Psoas muscle (tissue), 8 donors: ENCODE data around the gene OR5L2. TPM values are rescaled to one million over a fixed set of nuclear protein-coding genes. Genes with fewer than 3 reads are reported as not detected.

Source experiments
- ATAC-seq, 4 donors: fragments of 200-7000 bp; cut with Tn5 transposase; one replicate each; pipeline ENCODE4 v1.9.1; 2020; ENCODE audit warnings: moderate library complexity in 3 of 4, mild to moderate bottlenecking in 2 of 4
- DNase-seq, 2 donors: peaks; one replicate each; pipeline ENCODE4 v3.0.0-alpha.2; 2020
- H3K27ac ChIP-seq: fragments of 200-600 bp; one replicate; pipeline ENCODE4 v1.8.0; 2022
- H3K27me3 ChIP-seq, 3 donors: fragments of 200-600 bp in 1 of 3; one replicate each; pipeline versions ENCODE4 v1.6.1 to v1.8.0; 2013 to 2022; ENCODE audit warnings: low read length in 2 of 3, mild to moderate bottlenecking in 2 of 3, moderate library complexity in 1 of 3; ENCODE audit not compliant: insufficient read depth in 3 of 3
- H3K36me3 ChIP-seq, 2 donors: fragments of 200-600 bp in 1 of 2; one replicate each; pipeline versions ENCODE4 v1.6.1 to v1.8.0; 2013 to 2022; ENCODE audit warnings: low read depth in 1 of 2, mild to moderate bottlenecking in 1 of 2, moderate library complexity in 1 of 2; ENCODE audit not compliant: insufficient read depth in 1 of 2
- H3K4me1 ChIP-seq: fragments of 200-600 bp; one replicate; pipeline ENCODE4 v1.8.0; 2022
- H3K4me3 ChIP-seq: fragments of 200-600 bp; one replicate; pipeline ENCODE4 v1.8.0; 2022; ENCODE audit warnings: mild to moderate bottlenecking
- H3K9me3 ChIP-seq: fragments of 200-600 bp; one replicate; pipeline ENCODE4 v1.8.0; 2022
- CTCF ChIP-seq: fragments of 200-600 bp; IDR thresholded peaks from one replicate; pipeline ENCODE4 v1.8.0; 2022; ENCODE audit warnings: antibody characterized with exemption
- WGBS, 3 donors: extraction: QIAGEN DNeasy Blood & Tissue Kit; methylation state at CpG; one replicate each; pipeline versions ENCODE4 v1.1.6 to v1.1.7; 2013; 5-methylcytosine and 5-hydroxymethylcytosine counted together
- intact Hi-C, 2 donors: fragments of 100-400 bp; cut with DNase I; formaldehyde crosslinking; loops; one replicate each; pipeline versions ENCODE4 v1.11.0 to v1.14.2; 2022
- long read RNA-seq, 2 donors: library from polyadenylated mRNA; unstranded; transcript quantifications; one replicate each; pipeline ENCODE4 v2.0.0, GENCODE V29; 2021
- polyA plus RNA-seq, 3 donors: library from polyadenylated mRNA; stranded (reverse); fragments of 200-250 nt; gene quantifications; one replicate each; pipeline ENCODE4 v1.2.3, GENCODE V29; 2013
- total RNA-seq, 4 donors: library from RNA; stranded (reverse); fragmentation: NEBNext Ultra II Directional in 2 of 4; extraction: Animal tissue kit (Norgen Biotek cat#: 25700) in 2 of 4; gene quantifications; one replicate each; pipeline versions ENCODE4 v1.2.1 to v1.2.4, GENCODE V29; 2021 to 2023
- donor health status: healthy with polysubstance abuse.
- donor health status: DM: no; HTN: no; CAD: no; lungs with moderate emphysema.
- donor health status: Bipolar disorder and iron deficiency.
- donor health status: healthy.
- donor health status: DM: yes; HTN: yes; CAD: no.
- donor health status: DM: no; HTN: no; CAD: no.
- donor health status: DM: no; HTN: no; CAD: no.
- donor health status: DM: yes; HTN: yes; CAD: no.

The OR5L2 gene
- total RNA-seq, result not detected
- not detected for polyA plus RNA-seq
- long read RNA-seq, donor 1, result 0 reads
- long read RNA-seq, donor 2, result 0 reads

- DNase-seq (no peak), ATAC-seq (no peak)
- intact Hi-C loops, result no loop called here
- Histone ChIP-seq H3K4me1 (no peaks in the 10 kb centered on the region), H3K27me3 (no peaks in the 10 kb centered on the region), H3K36me3 (no peaks in the 10 kb centered on the region), H3K4me3 (no peak within 1 kb of the TSS), H3K9me3 (no peaks in the 10 kb centered on the region), H3K27ac (no peak within 1 kb of the TSS)
- TF ChIP-seq CTCF, result no peak
Observed at GRCh38 chr11:55826919-55827318, at the start of gene OR5L2. OR5L2 (plus strand) TSS chr11:55827219; CDS start chr11:55827219, 0 bp downstream.

- TF ChIP-seq CTCF, result no peak
- no peak overlapping the region for H3K4me3 ChIP-seq
- ATAC-seq, result no peak
Observed at GRCh38 chr11:55791606-55792005, 35.4 kb upstream of the OR5L2 start.

GRCh38 chr11:55793321-55793720, 33.7 kb upstream of the OR5L2 start:
- Histone ChIP-seq H3K27ac (no peak overlapping the region), H3K4me3 (no peak overlapping the region), H3K9me3 (no peaks in the 10 kb centered on the region), H3K36me3 (no peaks in the 10 kb centered on the region), H3K27me3 (no peaks in the 10 kb centered on the region), H3K4me1 (no peaks in the 10 kb centered on the region)
- intact Hi-C loops, result no loop called here
- 42 to 70% (median 59%) methylated on average over 2 of the region's 2 CpGs for WGBS, 3 donors
- DNase-seq (no peak), ATAC-seq (no peak)
- no peak for TF ChIP-seq CTCF

More at GRCh38 chr11:55791606-55792005, 35.4 kb upstream of the OR5L2 start:
- intact Hi-C loops, result no loop called here
- no peak overlapping the region for H3K27ac ChIP-seq
- DNase-seq, result no peak
- no peaks in the 10 kb centered on the region for H3K4me1 ChIP-seq
- H3K27me3 ChIP-seq, result no peaks in the 10 kb centered on the region
- H3K9me3 ChIP-seq, result no peaks in the 10 kb centered on the region
- 81 to 85% (median 82%) methylated on average over 1 of the region's 1 CpG for WGBS, 3 donors
- H3K36me3 ChIP-seq, result no peaks in the 10 kb centered on the region

- TF ChIP-seq CTCF, result no peak
- Histone ChIP-seq H3K27ac (no peak within 1 kb of the TSS), H3K4me1 (no peaks in the 10 kb centered on the region), H3K36me3 (no peaks in the 10 kb centered on the region), H3K27me3 (no peaks in the 10 kb centered on the region), H3K9me3 (no peaks in the 10 kb centered on the region), H3K4me3 (no peak within 1 kb of the TSS)
- ATAC-seq (no peak), DNase-seq (no peak)
- intact Hi-C loops, result no loop called here
Observed at GRCh38 chr11:55795256-55795655, 31.8 kb upstream of the OR5L2 start, which contains the start of gene OR5D14. OR5D14 (plus strand) TSS chr11:55795556; CDS start chr11:55795556, 0 bp downstream.

GRCh38 chr11:55806248-55806647, 20.8 kb upstream of the OR5L2 start:
- Histone ChIP-seq H3K4me1 (no peaks in the 10 kb centered on the region), H3K9me3 (no peaks in the 10 kb centered on the region), H3K27ac (no peak overlapping the region), H3K36me3 (no peaks in the 10 kb centered on the region), H3K27me3 (no peaks in the 10 kb centered on the region), H3K4me3 (no peak overlapping the region)
- 72 to 86% (median 78%) methylated on average over 1 of the region's 1 CpG for WGBS, 3 donors
- intact Hi-C loops, result no loop called here
- DNase-seq (no peak), ATAC-seq (no peak)
- no peak for TF ChIP-seq CTCF
